Myocyte (in vitro differentiated cells): ENCODE data around the gene MTA3. TPM values are rescaled to one million over a fixed set of nuclear protein-coding genes. Genes with fewer than 3 reads are reported as not detected.
"Not testable (repeated sequence)": the region's sequence is repeated elsewhere in the genome, so short reads cannot be mapped to it uniquely, and the experiment has no call there.

Experiments used
- DNase-seq: peaks from one replicate; pipeline ENCODE4 v3.0.0-alpha.2; 2012; ENCODE audit warnings: low read depth
- total RNA-seq: library from RNA; depleted of rRNA; stranded (reverse); fragments of >200 nt; gene quantifications from 2 replicates; pipeline ENCODE4 v1.2.3, GENCODE V29; 2014

Gene MTA3
- total RNA-seq, 1 donor from 2014 or later: 21.6 TPM

DNA sequence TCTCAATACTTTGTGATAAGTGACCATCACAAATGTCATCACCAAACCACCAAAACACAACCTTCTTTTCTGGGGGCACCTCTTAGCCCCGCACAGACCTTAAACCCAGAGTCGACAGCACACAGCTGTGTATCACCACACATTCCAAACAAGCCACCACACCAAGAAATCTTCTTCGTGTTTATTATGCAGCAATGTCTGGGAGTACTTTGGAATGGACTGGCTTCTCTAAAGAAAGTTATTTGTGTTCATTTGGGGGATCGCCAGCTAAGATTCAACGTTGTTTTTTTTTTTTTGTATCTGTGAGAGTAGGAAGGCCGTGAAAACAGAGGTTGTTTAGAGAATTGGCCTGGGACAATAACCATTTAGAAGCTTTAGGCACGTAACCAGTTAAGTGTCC is 1.1 kb upstream of the MTA3 start:
- peak; percentile 83 for DNase-seq

DNA sequence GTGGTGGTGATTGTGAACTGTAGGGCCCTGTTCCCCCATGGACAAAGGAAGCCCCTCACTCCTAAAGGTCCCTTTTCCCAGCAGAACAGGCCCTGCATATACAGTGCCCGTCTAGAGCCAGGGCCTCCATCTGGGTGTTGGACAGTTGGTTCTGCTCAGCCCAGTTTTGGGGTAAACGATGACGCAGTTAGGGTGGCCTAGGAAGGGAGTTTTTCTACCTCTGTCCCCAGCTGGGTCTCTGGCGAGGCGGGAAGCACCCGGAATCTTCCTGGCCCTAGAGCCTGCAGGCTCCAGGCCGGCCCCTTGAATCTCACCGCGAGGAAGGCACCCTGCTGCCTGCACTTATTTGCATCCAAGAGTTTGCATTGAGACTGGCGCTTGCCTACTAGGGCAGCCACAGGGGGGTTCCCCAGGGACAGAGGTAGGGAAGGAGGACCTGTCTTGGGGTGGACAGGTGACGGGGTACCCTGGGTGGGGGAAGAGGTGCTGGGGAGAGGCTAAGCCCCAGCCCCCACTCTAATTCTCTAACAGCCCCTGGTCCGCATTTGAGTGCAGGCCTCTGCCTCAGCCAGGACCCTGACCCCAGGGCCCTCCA is 529 bp upstream of the MTA3 start:
- DNase-seq: peak; percentile 21

DNA sequence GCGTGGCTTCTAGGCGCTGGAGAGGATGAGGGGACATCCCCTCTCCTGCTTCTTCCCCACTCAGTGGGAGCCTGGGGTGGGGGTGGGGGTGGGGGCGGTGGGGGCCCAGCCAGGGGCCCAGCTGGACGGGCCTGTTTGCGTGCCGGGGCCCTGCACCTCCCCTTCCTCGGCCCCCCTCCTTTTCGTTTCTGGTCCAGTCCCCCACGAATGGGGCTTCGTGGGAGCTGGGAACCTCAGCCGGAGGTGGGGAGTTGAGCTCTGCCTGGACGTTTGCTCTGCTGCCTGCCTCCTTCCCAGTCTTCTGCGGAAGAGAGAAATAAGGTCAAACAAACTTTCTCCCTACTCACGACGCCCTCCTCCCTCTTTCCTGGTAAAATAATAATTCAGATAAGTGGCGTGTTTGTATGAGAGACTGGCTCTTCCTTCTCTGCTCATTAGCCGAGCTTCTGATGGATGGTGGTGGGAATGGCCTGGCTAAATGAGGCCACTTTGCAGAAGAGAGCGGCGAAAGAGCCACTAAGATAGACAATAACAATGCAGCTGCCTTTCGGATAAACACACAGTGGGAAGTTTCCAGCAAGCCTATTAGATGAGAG is 782 bp downstream of the MTA3 start:
- peak; percentile 40 for DNase-seq

DNA sequence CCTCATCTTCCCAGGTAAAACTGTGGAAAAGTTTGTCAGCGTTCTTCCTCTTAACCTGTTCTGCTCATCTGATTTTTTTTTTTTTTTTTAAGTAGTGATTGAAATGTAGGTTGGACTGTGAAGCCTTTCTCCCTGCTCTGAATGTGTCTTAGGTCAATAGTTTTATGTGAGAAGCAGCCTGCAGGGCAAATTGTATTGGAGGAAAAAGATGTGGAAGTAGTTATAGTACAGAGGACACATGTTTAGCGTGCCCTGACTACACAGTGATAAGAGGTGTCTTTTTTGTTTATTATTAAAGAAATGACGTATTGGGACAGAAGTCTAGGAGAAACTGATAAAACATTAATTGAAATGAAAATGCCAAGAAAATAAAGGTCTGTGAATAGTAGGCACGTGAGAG is 1.5 kb downstream of the MTA3 start:
- no peak for DNase-seq

DNA sequence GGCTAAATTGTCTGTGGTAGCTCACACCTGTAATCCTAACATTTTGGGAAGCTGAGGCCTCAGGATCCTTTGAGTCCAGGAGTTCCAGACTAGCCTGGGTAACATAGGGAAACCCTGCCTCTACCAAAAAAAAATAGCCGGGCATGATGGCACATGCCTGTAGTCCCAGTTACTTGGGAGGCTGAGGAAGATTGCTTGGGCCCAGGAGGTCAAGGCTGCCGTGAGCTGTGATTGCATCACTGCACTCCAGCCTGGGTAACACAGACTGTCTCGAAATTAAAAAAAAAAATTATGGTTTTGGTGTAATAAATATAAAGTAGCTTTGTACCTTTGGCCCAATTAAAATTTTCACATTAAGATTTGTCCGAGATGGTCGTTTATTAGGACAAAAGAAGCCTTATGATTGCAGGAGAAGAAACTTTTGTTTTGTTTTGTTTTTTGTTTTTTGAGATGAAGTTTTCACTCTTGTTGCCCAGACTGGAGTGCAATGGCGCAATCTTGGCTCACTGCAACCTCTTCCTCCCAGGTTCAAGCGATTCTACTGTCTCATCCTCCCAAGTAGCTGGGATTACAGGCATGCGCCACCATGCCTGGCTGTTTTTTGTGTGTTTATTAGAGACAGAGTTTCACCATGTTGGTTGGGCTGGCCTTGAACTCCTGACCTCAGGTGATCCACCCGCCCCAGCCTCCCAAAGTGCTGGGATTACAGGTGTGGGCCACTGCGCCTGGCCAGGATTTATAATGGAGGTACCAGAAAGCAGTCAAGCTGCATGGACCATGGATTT is 4.1 kb downstream of the MTA3 start:
- DNase-seq: no peak

DNA sequence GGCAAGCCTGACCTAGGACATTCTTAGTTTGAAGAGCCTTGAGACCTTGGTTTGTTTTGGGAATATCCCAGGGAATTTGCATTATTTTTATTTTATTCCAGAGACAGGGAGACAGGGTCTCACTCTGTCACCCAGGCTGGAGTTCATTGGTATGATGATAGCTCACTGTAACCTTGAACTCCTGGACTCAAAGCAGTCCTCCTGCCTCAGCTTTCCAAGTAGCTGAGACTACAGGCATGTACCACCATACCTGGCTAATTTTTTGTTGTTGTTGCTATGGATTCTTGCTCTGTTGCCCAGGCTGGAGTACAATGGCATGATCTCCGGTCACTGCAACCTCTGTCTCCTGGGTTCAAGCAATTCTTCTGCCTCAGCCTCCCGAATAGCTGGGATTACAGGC is 4.8 kb downstream of the MTA3 start:
- no peak for DNase-seq

DNA sequence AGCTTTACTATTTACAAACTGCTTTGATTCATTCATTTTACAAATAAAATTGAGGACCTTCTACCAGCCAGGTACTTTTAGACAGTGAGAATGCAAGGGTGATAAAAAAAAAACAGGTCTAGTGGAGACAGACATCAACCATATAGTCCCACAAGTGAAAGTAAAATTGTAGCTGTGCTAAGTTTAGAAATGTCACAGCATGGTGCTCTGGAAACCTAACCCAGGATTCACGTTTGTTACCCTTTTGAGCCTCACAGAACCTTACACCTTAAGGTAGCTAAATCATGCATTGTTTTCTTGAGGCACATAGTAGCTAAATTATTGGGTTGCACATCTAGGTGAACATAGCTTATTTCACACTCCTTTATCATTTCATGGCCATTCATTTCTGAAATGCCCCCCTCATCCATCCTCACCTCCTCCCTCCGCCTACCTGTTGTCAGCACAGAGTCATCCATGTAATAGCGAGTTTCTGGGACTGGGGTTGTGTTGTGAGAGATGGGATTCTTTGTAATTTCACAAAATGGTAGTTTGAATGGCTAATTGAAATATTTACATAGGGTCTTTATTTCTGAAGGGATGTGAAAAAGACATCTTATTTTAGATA is 7.1 kb downstream of the MTA3 start:
- DNase-seq: no peak

DNA sequence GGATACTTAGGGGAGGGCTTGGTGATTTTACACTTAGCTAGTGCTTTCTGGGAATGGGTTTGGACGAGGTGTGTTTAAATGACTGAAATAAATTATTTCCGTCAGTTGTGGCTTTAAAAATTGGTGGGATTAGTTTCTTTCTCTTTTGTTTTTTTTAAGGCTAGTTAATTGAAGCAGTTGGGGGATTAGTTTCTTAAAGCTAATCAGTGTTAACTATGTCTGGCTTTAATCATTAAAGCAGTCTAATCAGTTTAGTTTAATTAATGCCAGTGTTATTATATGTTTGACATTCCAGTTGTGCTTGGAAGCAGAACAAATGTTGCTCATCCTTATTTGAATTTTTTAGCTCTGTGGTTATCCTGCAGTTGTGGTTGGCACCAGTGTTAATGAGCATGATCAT is 10.2 kb downstream of the MTA3 start:
- no peak for DNase-seq

DNA sequence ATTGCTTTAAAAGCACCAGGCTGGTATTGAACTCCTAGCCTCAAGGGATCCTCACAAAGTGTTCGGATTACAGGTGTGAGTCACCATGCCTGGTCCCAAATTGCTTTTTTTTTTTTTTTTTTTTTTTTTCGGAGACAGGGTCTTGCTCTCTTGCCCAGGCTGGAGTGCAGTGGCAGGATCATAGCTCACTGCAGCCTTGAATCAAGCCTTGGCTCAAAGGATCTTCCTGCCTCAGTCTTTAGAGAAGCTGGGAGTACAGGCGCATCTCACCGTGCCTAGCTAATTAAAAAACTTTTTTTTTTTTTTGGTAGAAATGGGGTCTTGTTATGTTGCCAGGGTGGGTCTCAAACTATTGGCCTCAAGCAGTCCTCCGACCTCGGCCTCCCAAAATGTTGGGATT is 12.8 kb downstream of the MTA3 start:
- no peak for DNase-seq

DNA sequence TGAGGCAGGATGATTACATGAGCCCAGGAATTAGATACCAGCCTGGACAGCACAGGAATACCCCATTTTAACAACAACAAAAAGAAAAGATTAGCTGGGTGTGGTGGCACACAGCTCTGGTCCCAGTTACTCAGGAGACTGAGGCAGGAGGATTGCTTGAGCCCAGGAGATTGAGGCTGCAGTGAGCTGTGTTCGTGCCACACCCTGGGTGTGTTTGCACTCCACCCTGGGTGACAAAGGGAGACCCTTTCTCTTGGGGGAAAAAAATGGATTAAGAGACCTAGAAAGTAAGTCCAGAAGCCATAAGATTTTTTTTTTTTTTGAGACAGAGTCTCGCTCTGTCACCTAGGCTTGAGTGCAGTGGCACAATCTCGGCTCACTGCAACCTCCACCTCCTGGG is 16.2 kb downstream of the MTA3 start:
- not testable (repeated sequence) for DNase-seq

DNA sequence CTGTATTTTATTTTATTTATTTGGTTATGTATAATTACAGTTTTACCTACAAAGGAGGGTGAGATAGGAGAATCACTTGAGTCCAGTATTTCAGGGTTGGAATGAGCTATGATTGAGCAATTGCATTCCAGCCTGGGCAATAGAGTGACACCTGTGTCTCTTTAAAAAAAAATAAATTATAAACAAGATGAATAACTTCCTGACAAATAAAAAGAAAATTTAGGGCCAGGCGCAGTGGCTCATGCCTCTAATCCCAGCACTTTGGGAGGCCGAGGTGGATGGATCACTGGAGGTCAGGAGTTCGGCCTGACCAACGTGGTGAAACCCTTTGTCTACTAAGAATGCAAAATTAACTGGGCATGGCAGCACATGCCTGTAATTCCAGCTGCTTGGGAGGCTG is 17.3 kb downstream of the MTA3 start:
- DNase-seq: no peak

DNA sequence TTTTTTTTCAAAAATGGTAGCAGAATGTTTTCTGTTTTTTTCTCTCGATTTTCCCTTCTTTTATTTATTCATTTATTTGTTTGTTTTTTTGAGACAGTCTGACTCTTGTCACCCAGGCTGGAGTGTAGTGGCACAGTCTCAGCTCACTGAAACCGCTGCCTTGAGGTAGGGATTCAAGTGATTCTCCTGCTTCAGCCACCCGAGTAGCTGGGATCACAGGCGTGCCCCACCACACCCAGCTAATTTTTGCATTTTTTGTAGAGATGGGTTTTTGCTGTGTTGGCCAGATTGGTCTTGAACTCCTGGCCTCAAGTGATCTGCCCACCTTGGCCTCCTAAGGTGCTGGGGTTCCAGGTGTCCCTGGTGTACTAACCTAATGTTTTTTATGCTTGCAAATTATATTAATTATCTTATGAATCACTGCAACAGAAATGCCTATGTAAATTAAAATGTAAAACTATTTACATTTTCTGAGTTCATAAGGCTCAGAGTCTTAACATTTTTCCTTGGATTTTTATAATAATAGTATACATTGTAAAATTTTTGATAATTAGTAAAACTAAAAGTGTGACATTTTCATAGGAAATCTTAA is 19.2 kb downstream of the MTA3 start:
- no peak for DNase-seq

DNA sequence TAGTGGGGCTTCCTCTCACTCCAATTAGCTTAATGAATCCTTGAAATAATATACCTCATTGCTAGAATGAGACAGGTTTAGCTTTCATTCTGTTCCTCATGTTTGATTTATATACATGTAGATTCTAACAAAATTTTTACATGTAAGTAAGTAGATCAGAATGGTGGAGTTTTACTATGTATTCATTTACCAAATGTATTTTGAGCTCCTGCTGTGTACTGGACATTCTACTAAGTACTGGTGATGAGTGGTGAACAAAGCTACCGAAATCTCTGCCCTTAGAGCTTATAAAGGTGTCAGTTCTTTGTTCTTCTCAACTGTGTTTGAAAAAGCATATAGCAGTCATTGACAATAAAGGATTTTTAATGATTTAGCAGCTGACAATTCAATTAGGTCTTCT is 19.7 kb downstream of the MTA3 start:
- DNase-seq: no peak

DNA sequence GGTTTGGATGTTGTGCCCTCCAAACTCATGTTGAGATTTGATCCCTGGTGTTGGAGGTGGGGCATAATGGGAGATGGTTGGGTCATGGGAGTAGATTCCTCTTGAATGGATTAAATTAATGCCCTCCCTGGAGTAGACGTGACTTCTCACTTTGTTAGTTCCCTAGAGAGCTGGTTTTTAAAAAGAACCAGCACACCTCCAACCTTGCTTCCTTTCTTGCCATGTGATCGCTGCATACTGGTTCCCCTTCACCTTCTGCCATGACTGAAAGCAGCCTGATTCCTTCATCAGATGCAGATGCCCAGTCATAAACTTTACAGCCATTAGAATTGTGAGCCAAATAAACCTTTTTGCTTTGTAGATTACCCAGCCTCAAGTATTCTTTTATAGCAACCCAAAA is 21.7 kb downstream of the MTA3 start:
- DNase-seq: no peak

DNA sequence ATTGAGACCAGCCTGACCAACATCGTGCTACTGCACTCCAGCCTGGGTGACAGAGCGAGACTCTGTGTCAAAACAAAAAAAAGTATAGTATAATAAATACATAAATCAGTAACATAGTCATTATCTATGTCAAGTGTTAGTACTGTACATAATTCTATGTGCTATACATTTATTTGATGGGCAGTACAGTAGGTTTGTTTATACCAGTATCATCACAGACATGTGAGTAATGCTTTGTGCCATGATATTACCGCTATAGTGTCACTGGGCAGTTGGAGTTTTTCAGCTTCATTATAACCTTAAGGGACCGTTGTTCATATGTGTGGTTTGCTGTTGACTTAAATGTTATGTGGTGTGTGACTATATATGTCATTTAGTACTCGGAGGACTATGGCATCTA is 24.9 kb downstream of the MTA3 start:
- no peak for DNase-seq

DNA sequence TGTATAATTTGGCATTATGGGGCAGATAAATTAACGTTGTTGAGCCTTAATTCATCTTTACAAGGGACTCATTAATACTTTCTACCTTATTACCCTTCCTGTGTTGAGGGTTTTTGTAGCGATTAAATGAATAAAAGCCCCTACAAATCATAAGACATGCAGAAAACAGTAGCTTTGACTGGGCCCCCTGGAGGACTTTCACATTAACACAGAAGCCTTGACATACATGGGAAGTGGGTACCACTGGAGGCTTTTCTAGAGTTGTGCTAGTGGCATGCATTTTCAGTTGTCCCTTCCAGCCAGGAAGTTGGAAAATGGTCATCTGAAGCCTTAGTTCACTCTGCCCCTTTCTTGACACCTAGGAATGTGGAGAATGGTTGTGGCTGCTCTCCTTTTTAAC is 30.2 kb downstream of the MTA3 start:
- DNase-seq: no peak

DNA sequence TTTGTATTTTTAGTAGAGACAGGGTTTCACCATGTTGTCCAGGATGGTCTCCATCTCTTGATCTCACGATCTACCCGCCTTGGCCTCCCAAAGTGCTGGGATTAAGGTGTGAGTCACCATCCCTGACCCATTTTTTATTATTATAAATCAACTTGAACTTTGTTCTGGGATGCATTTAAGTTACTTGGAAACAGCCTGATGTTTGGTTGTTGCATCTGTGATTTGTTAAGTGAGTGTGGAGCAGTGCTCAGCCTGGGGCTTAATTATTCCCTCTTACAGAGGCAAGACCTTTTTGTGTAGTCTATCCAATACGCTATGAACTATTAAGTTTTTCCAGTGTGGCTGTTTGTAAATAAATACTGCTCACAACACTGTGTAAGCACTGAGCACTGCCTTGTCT is 32.6 kb downstream of the MTA3 start:
- DNase-seq: no peak

DNA sequence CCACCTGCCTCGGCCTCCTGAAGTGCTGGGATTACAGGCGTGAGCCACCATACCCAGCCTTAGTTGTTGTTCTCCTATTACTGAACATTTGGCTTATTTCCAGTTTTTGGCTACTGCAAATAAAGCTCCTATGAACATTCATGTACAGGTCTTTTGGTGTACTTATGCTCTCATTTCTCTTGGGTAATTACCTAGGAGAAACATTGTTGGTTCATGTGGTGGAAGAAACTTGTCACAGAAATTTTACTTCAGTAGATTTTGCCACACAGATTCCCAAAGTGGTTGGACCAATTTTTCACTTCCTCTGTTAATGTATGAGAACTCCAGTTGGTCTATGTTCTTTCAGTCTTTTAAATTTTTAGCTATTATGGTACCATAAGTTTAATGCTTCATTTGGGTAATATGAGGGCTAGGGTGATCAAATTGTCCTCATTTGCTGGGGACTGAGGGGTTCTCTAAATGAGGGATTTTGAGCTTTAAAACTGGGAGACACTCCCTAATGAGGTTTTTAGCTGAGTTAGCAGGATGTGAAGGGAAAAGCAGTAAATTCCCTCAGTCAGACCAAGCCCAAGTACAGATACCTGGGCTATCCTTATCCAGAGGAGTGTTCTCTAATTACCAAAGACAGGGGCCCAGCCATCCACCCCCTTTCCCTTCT is 33.9 kb downstream of the MTA3 start:
- no peak for DNase-seq

DNA sequence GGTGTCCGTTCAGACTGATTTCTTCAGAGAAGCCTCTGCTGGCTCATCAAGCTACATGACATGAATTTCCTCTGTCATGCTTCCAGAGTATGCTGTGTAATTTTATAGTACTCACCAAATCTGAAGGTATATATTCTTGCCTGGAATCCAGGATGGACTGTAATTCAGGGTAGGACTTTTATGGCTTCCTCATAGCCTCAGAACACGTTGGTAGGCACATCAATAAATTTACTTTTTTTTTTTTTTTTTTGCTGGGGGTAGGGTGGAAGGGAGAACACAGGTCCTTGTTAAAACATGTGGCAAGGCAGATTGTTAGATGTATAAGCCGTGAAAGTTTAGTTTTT is 34.4 kb downstream of the MTA3 start:
- DNase-seq: no peak

DNA sequence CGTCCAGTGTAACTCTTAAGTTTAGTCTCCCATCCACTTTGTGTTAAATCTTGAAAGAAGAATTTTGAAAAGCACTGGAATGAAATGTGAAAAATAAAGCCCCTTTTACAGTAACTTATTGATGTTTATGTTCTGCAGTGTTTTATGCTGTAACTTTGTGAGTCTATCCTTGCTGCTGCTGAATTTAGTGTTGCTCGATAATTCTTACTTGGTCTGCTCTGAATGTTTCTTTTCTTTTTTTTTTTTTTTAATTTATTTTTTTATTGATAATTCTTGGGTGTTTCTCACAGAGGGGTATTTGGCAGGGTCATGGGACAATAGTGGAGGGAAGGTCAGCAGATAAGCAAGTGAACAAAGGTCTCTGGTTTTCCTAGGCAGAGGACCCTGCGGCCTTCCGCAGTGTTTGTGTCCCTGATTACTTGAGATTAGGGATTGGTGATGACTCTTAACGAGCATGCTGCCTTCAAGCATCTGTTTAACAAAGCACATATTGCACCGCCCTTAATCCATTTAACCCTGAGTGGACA is 36.0 kb downstream of the MTA3 start:
- DNase-seq: not testable (repeated sequence)

DNA sequence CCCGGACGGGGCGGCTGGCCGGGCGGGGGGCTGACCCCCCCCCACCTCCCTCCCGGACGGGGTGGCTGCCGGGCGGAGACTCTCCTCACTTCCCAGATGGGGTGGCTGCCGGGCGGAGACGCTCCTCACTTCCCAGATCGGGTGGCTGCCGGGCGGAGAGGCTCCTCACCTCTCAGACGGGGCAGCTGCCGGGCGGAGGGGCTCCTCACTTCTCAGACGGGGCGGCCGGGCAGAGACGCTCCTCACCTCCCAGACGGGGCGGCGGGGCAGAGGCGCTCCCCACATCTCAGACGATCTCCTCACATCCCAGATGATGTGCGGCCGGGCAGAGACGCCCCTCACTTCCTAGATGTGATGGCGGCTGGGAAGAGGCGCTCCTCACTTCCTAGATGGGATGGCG is 37.7 kb downstream of the MTA3 start:
- DNase-seq: not testable (repeated sequence)
